Activated naive CD8-positive, alpha-beta T cell treated with anti-CD3 and anti-CD28 coated beads, Interleukin-2, amount 50 U/mL, for 24 hours (primary cell): ENCODE data around the gene GJA4.

ENCODE experiments used
- ATAC-seq: fragments of 150-1000 bp; cut with Tn5 transposase; one replicate; pipeline ENCODE4 v1.10.0; 2021
- DNase-seq: peaks from one replicate; pipeline ENCODE4 v3.0.0; 2021
- H3K27ac Mint-ChIP-seq: one replicate; pipeline ENCODE4 v1.8.0; 2021; ENCODE audit warnings: mild to moderate bottlenecking, mixed read lengths
- H3K27me3 Mint-ChIP-seq: one replicate; pipeline ENCODE4 v1.8.0; 2021; ENCODE audit warnings: mixed read lengths
- H3K36me3 Mint-ChIP-seq: one replicate; pipeline ENCODE4 v1.8.0; 2021; ENCODE audit warnings: low read depth, mixed read lengths
- H3K4me1 Mint-ChIP-seq: one replicate; pipeline ENCODE4 v1.8.0; 2021; ENCODE audit warnings: mixed read lengths
- H3K4me3 Mint-ChIP-seq: one replicate; pipeline ENCODE4 v1.8.0; 2021; ENCODE audit warnings: mild to moderate bottlenecking, moderate library complexity, mixed read lengths
- H3K9me3 Mint-ChIP-seq: one replicate; pipeline ENCODE4 v1.8.0; 2021; ENCODE audit warnings: mixed read lengths

The GJA4 gene

DNA sequence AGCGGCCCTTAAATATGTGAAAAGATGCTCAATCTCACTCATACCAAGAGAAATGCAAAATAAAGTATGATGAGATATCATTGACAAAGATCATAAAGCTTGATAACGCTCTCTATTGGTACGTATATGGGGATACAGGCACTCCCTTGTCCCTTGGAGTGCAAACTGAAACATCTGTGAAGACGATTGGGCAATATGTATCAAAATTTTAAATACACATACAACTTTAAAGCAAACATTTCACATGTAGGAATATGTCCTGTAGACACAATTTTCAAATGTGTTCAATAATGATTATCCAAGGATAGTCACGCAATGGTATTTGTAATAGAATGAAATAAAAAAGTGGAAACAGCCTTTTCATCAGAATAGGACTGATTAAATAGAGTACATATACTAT lies 13.8 kb upstream of the GJA4 start:
- H3K27me3 Mint-ChIP-seq: peaks cover 39% of the 10 kb centered on the region
- H3K4me1 Mint-ChIP-seq: peaks cover 2% of the 10 kb centered on the region

DNA sequence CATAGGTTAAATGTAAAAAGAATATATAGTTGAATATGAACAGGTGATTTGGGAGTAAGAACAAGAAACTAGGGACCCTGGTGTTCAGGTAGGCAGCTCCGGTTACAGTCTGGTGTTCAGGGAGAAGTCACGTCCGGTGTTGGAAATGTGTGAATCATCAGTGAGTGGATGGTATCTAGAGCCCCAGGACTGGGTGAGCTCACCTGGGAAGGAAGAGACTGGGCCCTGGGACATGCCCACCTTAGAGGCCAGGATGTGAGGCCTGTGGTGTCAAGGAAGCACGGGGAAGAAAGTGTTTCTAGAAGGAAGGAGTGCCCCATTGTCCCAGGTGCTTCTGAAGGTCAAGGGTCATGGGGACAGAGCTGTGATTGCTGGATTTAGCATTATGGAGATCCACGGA lies 13.3 kb upstream of the GJA4 start:
- DNase-seq (no peak), ATAC-seq (no peak)
- Mint-ChIP-seq H3K27ac (no peak overlapping the region), H3K36me3 (no peaks in the 10 kb centered on the region), H3K4me1 (peaks cover 2% of the 10 kb centered on the region), H3K4me3 (no peak overlapping the region), H3K9me3 (no peaks in the 10 kb centered on the region), H3K27me3 (peaks cover 39% of the 10 kb centered on the region)

More for the DNA sequence above, 13.8 kb upstream of the GJA4 start:
- Mint-ChIP-seq H3K36me3 (no peaks in the 10 kb centered on the region), H3K27ac (no peak overlapping the region), H3K9me3 (no peaks in the 10 kb centered on the region), H3K4me3 (no peak overlapping the region)
- DNase-seq (no peak), ATAC-seq (no peak)

DNA sequence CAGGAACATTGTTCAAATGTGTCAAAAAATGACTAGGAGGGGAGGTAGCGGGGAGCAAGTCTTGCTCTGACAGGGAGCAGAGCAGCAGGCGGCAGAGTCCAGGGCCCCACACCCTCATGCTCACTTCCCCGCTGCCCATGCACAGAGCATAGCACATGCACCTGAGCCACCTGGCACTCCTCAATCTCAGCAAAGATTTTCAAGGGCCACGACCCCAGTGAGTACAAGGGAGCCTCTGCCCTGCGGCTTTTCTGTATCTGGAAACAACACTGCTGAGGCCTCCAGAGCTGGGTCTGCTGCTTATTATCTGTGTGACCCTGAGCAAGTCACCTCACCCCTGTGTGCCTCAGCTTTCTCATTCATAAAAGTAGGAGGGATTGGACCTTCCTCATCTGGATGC lies 12.8 kb upstream of the GJA4 start:
- peaks cover 39% of the 10 kb centered on the region for H3K27me3 Mint-ChIP-seq
- H3K4me3 Mint-ChIP-seq: no peak overlapping the region
- ATAC-seq (no peak), DNase-seq (no peak)
- H3K4me1 Mint-ChIP-seq: peaks cover 2% of the 10 kb centered on the region
- no peaks in the 10 kb centered on the region for H3K36me3 Mint-ChIP-seq
- no peaks in the 10 kb centered on the region for H3K9me3 Mint-ChIP-seq
- H3K27ac Mint-ChIP-seq: no peak overlapping the region

DNA sequence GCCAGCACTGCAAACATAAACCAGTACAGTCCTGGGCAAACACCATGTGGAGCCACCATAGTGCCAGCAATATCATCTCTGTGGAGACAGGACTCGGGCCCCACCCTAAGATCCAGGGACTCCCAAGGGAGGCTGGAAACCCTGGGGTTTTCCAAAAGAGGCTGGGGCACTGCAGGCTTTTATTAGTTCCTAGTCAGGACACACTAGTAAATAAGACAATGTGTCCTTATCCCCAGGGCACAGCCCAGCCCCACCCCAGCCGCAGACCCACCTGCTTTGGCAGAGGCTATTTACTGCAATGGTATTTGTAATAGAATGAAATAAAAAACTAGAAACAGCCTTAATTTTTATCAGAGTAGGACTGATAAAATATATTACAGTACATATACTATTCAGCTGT lies 12.3 kb upstream of the GJA4 start:
- DNase-seq: no peak
- no peaks in the 10 kb centered on the region for H3K9me3 Mint-ChIP-seq
- no peak for ATAC-seq
- no peak overlapping the region for H3K4me3 Mint-ChIP-seq
- H3K27me3 Mint-ChIP-seq: peaks cover 39% of the 10 kb centered on the region
- H3K4me1 Mint-ChIP-seq: peaks cover 2% of the 10 kb centered on the region
- H3K27ac Mint-ChIP-seq: no peak overlapping the region
- H3K36me3 Mint-ChIP-seq: no peaks in the 10 kb centered on the region

DNA sequence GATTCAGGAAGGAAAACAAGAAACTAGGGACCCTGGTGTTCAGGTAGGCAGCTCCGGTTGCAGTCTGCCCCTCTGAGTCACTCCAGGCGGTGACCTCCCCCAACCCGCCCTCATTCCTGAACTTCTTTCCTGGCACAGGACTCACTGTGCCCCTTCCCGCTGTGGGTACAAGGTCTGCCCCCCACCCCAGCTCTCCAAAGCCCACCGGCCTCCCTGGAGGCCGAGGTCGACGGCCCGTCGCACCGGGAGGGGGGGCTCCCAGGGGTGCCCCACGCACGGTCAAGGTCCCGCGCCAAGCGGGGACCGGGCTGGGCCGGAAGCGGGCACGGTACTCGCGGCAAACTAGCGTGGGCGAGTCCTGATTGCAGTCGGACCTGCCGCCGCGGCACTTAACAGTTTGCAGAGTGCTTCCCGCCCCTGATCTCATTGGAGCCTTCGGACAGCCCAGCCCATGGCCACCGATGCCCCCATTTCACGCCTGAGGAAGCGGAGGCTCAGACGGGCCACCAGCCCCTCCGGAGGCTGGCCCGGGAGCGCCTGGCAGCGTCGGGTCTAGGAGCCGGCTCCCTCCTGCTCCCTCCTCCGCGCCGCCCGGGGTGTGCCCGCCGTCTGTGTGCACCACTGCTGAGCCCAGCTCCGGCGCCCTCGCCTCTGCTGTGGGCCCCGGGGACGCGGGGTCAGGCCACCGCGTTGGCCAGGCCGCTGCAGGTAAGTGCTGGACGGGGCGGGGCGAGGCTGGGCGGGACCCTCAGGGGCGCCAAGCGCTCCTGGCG lies 11.5 kb upstream of the GJA4 start, which contains the start of gene GJB3:
GJB3 (plus strand) TSS at position 144 of the 773 bp plus-strand sequence. CDS start 3,549 bp downstream, outside the sequence.
- H3K9me3 Mint-ChIP-seq: no peaks in the 10 kb centered on the region
- no peaks in the 10 kb centered on the region for H3K36me3 Mint-ChIP-seq
- ATAC-seq: peak; percentile 42
- no peak for DNase-seq
- no peak within 1 kb of the TSS for H3K4me3 Mint-ChIP-seq
- peaks cover 2% of the 10 kb centered on the region for H3K4me1 Mint-ChIP-seq
- H3K27me3 Mint-ChIP-seq: peaks cover 45% of the 10 kb centered on the region
- H3K27ac Mint-ChIP-seq: no peak within 1 kb of the TSS

DNA sequence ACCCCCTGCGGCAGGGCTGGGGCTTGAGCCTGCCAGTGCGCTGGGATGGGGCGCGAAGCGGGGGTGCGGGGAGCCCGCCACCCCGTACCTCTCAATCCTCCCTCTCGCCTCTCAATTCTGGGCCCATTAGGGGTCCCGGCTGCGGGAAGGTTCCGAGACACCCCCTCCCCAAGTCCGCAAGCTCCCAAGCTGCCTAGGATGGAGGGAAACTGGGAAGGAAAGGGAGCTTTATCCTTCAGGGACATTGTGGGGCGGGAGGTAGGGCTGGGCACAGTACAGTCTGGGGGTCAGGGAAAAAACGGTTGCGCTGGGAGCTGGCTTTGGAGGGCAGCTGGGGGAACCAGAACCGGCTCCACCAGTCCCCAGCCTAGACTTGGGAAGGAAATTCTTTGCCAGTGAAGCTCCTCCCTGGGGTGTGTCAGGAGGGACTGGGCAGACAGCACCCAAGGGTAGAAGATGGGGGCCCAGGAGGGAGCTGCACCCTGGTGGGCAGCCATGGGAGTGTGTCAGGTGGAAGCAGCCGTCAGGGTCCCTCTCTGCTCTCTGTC lies 10.9 kb upstream of the GJA4 start:
- DNase-seq (no peak), ATAC-seq (no peak)
- peaks cover 48% of the 10 kb centered on the region for H3K27me3 Mint-ChIP-seq
- H3K4me3 Mint-ChIP-seq: no peak overlapping the region
- no peaks in the 10 kb centered on the region for H3K9me3 Mint-ChIP-seq
- H3K27ac Mint-ChIP-seq: no peak overlapping the region
- H3K4me1 Mint-ChIP-seq: peaks cover 2% of the 10 kb centered on the region
- H3K36me3 Mint-ChIP-seq: no peaks in the 10 kb centered on the region

DNA sequence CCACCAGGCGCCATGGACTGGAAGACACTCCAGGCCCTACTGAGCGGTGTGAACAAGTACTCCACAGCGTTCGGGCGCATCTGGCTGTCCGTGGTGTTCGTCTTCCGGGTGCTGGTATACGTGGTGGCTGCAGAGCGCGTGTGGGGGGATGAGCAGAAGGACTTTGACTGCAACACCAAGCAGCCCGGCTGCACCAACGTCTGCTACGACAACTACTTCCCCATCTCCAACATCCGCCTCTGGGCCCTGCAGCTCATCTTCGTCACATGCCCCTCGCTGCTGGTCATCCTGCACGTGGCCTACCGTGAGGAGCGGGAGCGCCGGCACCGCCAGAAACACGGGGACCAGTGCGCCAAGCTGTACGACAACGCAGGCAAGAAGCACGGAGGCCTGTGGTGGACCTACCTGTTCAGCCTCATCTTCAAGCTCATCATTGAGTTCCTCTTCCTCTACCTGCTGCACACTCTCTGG lies 8.0 kb upstream of the GJA4 start:
- no peaks in the 10 kb centered on the region for H3K36me3 Mint-ChIP-seq
- H3K4me1 Mint-ChIP-seq: peaks cover 2% of the 10 kb centered on the region
- H3K4me3 Mint-ChIP-seq: no peak overlapping the region
- H3K27ac Mint-ChIP-seq: no peak overlapping the region
- peaks cover 37% of the 10 kb centered on the region for H3K27me3 Mint-ChIP-seq
- no peak for ATAC-seq
- H3K9me3 Mint-ChIP-seq: no peaks in the 10 kb centered on the region
- DNase-seq: no peak

DNA sequence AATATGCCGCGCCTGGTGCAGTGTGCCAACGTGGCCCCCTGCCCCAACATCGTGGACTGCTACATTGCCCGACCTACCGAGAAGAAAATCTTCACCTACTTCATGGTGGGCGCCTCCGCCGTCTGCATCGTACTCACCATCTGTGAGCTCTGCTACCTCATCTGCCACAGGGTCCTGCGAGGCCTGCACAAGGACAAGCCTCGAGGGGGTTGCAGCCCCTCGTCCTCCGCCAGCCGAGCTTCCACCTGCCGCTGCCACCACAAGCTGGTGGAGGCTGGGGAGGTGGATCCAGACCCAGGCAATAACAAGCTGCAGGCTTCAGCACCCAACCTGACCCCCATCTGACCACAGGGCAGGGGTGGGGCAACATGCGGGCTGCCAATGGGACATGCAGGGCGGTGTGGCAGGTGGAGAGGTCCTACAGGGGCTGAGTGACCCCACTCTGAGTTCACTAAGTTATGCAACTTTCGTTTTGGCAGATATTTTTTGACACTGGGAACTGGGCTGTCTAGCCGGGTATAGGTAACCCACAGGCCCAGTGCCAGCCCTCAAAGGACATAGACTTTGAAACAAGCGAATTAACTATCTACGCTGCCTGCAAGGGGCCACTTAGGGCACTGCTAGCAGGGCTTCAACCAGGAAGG lies 7.4 kb upstream of the GJA4 start:
- DNase-seq: no peak
- no peak overlapping the region for H3K27ac Mint-ChIP-seq
- H3K36me3 Mint-ChIP-seq: no peaks in the 10 kb centered on the region
- no peaks in the 10 kb centered on the region for H3K9me3 Mint-ChIP-seq
- peaks cover 5% of the 10 kb centered on the region for H3K4me1 Mint-ChIP-seq
- H3K4me3 Mint-ChIP-seq: no peak overlapping the region
- ATAC-seq: no peak
- H3K27me3 Mint-ChIP-seq: peaks cover 34% of the 10 kb centered on the region

DNA sequence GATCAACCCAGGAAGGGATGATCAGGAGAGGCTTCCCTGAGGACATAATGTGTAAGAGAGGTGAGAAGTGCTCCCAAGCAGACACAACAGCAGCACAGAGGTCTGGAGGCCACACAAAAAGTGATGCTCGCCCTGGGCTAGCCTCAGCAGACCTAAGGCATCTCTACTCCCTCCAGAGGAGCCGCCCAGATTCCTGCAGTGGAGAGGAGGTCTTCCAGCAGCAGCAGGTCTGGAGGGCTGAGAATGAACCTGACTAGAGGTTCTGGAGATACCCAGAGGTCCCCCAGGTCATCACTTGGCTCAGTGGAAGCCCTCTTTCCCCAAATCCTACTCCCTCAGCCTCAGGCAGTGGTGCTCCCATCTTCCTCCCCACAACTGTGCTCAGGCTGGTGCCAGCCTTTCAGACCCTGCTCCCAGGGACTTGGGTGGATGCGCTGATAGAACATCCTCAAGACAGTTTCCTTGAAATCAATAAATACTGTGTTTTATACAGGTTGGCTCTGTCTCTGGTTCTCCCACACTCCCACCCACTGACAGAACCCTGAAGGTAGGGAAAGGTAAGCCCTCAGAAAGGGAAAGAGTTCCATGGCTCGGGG lies 6.8 kb upstream of the GJA4 start:
- ATAC-seq: no peak
- DNase-seq: no peak
- Mint-ChIP-seq H3K4me1 (peaks cover 5% of the 10 kb centered on the region), H3K27ac (no peak overlapping the region), H3K9me3 (no peaks in the 10 kb centered on the region), H3K4me3 (no peak overlapping the region), H3K36me3 (no peaks in the 10 kb centered on the region), H3K27me3 (peaks cover 33% of the 10 kb centered on the region)

DNA sequence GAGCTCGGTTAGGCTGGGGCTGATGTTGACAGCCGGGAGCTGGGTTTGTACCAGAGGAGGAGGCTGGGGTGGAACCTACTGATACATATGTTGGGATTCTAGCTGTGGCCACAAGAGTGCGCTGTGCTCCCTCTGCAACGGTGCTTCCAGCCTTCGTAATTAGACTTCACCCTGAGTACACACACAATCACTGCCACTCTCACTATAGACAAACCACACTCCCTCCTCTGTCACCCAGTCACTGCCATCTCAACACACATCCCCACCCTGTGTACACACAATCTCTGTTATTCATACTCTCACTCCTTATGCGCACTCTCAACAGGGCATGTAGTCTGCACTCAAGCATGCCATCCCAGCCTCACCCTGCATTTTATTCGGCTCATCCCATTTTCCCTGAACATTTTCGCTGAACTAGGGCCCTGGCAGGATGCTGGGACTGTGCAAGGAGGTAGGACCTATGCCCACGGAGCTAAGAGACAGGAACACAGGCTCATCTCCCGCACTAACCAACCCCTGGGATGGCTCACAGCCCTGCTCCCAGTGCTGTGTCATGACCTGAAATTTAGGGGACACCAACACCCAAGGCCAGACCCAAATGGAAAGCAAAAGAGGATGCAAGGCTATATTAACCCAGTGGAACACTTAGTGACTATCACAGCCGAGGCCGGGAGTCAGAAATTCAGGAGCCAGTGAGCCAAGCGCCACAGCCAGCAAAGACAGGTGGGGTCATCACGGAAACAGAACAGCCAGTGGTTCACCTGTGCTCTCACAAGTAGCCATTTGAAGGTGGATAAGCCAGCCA lies 6.1 kb upstream of the GJA4 start:
- H3K4me1 Mint-ChIP-seq: peaks cover 5% of the 10 kb centered on the region
- H3K9me3 Mint-ChIP-seq: no peaks in the 10 kb centered on the region
- H3K36me3 Mint-ChIP-seq: no peaks in the 10 kb centered on the region
- peaks cover 37% of the 10 kb centered on the region for H3K27me3 Mint-ChIP-seq
- no peak overlapping the region for H3K27ac Mint-ChIP-seq
- DNase-seq (peak; percentile 66), ATAC-seq (peak; percentile 70)
- H3K4me3 Mint-ChIP-seq: no peak overlapping the region

DNA sequence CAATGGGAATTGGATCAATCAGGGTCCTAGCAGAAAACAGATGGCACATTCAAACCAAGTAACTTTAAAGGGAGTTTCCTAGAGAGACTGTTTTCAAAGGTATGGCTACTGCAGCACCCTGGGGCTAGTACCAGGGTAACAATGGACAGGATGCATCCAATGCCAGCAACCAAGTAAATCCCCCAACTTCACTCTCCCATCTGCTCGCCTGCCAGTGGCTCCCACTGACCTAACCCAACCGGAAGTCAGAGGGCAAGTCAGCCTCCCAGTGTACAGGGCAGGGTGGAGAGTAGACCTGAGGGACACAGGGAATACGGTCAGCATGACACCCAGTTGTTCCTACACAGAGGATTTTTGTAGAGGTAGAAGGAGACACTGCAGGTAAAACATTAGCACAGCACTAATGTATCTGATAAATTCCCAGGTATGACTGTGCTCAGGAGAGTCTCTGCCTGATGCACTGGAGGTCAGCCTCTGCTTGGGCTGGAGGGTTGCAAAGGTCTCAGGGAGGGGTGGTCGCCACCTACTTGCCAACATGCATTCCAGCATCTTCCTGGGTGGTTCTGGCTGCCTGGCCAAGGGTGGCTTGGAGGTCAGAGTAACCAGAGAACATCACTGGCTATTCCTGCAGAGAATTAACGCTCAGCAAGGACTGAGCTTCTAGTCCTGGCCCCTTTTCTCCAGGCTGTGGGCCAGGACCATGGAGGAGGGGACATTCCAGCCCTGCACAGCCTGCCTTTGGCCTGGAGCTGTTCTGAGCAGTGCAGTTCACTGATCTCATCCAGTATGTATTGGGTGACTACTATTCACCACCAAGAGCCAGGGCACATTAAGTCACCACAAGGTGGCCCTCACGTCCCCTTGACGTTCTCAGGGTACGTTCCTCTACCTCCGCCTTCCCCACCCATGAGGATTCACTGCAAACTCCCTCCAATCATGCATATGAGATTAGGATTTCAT lies 5.1 kb upstream of the GJA4 start:
- DNase-seq: no peak
- H3K36me3 Mint-ChIP-seq: no peaks in the 10 kb centered on the region
- peaks cover 39% of the 10 kb centered on the region for H3K27me3 Mint-ChIP-seq
- no peak overlapping the region for H3K27ac Mint-ChIP-seq
- H3K9me3 Mint-ChIP-seq: no peaks in the 10 kb centered on the region
- peak; percentile 30 for ATAC-seq
- peaks cover 11% of the 10 kb centered on the region for H3K4me1 Mint-ChIP-seq
- H3K4me3 Mint-ChIP-seq: no peak overlapping the region

DNA sequence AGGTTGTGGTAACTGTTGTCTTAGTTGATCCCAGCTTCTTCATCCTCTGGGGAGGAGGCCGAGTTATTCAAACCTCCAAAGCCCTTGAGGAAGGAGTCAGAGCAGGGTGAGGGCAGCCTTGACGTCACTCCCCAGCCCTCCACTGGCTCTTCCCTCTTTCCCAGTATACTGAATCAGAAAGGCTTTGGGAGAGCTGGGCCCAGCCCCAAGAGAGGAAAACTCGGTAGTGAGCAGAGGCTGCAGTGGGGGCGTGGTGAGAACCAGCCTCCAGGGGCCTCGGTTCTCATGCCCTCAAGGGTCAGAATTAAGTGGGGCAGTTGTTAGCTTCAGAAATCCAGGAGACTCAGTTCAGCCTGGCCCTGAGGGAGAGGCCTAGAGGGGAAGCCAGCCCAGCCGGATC lies 1.8 kb upstream of the GJA4 start:
- no peaks in the 10 kb centered on the region for H3K36me3 Mint-ChIP-seq
- ATAC-seq: no peak
- H3K27me3 Mint-ChIP-seq: peaks cover 28% of the 10 kb centered on the region
- no peak overlapping the region for H3K27ac Mint-ChIP-seq
- H3K4me3 Mint-ChIP-seq: no peak overlapping the region
- H3K9me3 Mint-ChIP-seq: no peaks in the 10 kb centered on the region
- no peak for DNase-seq
- H3K4me1 Mint-ChIP-seq: peaks cover 11% of the 10 kb centered on the region

DNA sequence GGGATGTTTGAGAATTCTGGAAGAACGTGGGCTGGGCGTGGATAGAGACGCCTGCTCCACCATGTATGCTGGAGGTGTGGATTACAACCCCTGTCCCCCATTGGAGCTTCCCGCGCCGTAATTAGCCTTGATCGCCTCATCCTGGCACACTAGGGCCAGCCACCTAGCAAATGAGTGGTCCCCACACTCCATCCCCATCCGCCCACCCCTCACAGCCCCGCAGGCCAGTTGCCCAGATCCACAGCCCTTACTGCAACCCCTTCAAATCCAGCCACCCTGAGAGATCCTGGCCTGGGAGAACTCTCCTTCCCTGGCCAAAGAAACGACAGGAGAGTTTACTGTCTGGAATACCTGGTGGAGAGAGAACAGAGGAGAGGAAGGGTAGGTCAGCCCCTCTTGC lies 375 bp upstream of the GJA4 start:
- ATAC-seq (no peak), DNase-seq (no peak)
- no peak overlapping the region for H3K27ac Mint-ChIP-seq
- H3K9me3 Mint-ChIP-seq: no peaks in the 10 kb centered on the region
- no peak overlapping the region for H3K4me3 Mint-ChIP-seq
- H3K4me1 Mint-ChIP-seq: peaks cover 11% of the 10 kb centered on the region
- H3K27me3 Mint-ChIP-seq: peaks cover 22% of the 10 kb centered on the region
- H3K36me3 Mint-ChIP-seq: no peaks in the 10 kb centered on the region
